NCI-H2196 treated with DMSO at 0.1 percent for 48 hours (cell line): ENCODE results near the gene CALML5.
A peak's percentile ranks its signal among the peaks of the same experiment; 100 is the strongest.

ENCODE experiments used
- DNase-seq: peaks from one replicate; lab custom pipeline; 2025; ENCODE audit not compliant: unreplicated experiment; lab: John Stamatoyannopoulos, UW

Gene CALML5

GRCh38 chr10:5517546-5517945 is 18.2 kb upstream of the CALML5 start:
- DNase-seq = no peak

- DNase-seq = no peak
These were observed 16.8 kb upstream of the CALML5 start for GRCh38 chr10:5515948-5516761.

DNA sequence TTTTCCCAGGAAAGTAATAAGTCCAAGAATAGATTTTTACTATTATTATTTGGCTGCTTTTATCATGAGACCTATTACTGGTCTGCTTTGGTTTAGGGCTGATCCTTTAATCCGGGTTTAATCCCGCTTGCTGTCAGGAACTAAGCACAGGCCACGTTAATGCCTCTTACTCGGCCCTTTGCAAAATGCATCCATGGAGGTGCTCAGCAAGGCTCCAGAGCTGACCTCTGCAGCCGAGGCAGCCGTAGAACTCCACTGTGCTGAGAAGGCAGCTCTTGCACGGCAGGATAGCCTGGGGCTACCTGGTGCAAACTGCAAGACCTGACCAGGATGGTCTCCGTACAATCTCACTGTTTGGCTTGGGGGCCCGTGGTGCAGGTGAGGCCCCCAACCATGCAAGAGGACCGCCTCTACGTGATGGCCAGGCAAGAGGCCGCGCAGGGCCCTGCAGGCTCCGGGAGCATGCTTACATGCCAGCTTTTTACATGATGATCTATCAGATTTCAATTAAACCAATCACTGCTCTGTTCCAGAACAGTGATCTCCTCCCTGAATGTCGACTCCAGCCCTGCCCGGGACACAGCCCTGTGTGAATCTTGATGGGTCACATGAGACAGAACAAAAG is 15.0 kb upstream of the CALML5 start:
- no peak for DNase-seq

DNA sequence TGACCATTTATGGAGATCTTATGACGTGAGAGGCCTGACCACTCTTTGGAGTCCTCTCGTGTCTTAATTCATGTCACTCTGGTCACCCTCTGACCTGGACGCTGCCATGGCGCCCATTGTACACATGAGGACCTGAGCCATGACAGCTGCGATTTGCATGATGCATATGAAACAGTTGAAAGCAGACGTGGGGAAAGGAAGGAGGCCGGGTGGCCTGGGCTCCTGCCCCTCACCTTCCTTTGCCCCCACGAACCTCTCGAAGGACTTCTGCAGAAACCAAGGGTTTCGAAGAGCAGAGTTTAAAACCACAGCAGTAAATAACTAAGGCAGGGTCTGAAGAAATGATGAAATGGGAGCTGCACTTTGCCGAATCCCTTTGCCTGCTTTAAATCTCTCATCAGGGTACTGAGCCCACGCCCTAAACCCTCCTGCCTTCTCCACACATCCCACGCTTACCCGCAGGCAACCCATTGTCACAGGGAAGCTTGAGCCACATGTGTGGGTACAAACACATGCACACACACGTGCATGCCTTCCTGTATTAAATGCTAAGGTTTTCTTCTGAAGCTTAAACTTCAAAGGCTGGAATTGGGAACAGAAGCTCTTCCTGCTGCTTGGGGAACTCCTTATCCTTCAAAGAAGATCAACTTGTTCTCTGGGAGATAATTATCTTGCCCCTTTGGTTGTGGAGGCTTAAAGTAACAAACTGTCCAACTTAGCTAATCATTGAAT is 13.7 kb upstream of the CALML5 start:
- DNase-seq = no peak

DNA sequence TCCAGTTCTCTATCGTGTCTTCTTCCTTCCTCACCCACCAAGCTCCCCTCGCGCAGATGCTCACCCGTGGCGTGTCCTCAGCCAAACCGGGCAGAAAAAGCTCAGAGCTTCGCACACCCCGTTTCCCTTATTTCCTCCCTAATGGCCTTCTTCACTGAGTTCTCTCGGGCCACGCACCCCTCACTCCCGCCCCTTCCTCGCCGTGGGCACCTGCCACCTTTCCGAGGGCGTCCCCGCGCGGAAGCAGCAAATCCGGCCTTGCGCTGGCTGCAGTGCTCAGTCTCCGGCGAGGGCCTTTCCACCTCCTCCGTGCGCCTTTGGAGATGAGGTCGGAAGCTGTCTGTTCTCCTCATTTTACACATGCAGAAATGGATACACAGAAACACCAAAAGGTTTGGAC is 13.0 kb upstream of the CALML5 start:
- DNase-seq = no peak

GRCh38 chr10:5511885-5512280 is 12.5 kb upstream of the CALML5 start:
- no peak for DNase-seq

- DNase-seq = no peak
These were observed 12.0 kb upstream of the CALML5 start for GRCh38 chr10:5511231-5511884.

- DNase-seq = no peak
These were observed 11.1 kb upstream of the CALML5 start for GRCh38 chr10:5510281-5511072.

DNA sequence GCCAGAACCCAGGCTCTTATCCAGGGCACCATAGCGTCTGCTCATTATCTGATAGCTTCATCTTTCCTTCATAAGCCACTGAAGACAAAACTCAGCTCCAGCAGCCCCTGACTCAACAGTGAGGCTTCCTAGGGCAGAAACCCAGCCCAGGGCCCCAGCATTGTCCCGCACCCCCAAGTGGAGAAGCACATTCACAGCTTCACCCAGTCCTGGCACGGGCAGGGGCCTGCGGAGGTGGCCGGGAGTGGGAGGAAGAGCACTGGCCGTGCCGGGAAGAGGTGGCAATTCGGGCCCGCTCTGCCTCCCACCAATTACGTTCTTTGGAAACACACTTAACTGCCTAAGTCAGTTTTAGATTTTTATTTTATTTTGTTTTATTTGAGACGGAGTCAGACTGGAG is 10.3 kb upstream of the CALML5 start:
- no peak for DNase-seq

- no peak for DNase-seq
These were observed 9.9 kb upstream of the CALML5 start for GRCh38 chr10:5509236-5509635.

DNA sequence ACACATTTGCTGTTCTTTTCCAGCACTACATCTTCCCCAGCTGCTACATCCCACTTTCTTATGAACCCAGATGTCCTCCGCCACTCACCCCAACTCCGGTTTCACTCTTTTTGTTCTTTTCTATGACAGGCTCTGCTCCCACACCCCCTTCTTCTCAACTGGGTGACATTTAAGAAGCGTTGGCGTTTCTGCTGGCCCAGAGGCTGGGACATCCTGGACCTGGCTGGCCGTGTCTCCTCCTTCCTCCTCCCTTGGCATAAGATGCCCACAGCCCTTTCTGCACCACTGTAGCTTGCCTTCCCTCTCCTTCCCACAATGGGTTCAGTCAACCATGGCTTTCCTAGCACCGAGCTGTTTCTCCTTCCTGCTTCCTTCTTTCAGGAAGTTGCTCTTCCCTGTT is 9.4 kb upstream of the CALML5 start:
- no peak for DNase-seq

- DNase-seq = no peak
These were observed 8.8 kb upstream of the CALML5 start for GRCh38 chr10:5508161-5508604.

- DNase-seq = no peak
These were observed 8.3 kb upstream of the CALML5 start for GRCh38 chr10:5507649-5508131.

DNA sequence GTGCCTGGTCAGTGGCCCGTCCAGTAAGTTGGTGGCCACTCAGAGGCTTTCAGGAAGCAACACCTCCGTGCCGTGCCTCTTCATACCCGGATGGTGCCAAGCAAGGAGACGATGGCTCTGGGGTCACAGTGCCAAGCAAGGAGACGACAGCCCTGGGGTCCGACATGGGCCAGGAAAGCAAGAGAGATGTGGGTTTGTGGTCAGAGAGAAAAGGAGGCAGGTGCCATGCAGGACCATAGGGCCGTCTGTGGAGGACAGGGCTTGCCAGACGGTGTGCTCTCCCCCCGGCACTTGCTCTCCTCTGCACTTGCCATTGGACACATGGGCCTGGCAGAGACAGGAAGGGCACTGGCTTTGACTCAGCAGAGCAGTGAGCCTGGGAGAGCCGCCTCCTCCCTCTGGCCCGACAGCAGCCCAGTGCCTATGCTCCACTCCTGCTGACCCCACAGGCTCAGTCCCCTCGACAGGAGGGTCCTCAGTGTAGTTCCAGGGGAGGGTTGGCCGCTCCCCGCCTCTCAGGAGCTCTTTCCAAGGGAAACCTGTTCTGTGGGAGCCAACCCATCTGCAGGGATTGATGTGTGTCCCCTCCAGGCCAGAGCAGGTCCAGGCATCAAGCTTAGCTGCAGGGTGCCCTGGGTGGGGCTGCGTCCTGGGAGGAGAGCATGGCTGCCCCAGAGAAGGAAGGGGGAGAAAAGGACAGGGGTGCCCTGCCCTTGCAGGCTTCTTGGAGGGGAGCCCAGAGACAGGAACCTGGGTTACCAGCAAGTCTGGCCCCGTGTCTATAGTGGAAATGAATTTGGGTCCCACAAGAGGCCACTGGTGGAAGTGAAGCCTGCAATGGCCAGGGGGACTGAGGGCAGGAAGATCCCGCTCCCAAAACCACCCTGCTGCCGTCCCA is 7.6 kb upstream of the CALML5 start:
- DNase-seq = no peak

- no peak for DNase-seq
These were observed 6.9 kb upstream of the CALML5 start for GRCh38 chr10:5506246-5506645.

DNA sequence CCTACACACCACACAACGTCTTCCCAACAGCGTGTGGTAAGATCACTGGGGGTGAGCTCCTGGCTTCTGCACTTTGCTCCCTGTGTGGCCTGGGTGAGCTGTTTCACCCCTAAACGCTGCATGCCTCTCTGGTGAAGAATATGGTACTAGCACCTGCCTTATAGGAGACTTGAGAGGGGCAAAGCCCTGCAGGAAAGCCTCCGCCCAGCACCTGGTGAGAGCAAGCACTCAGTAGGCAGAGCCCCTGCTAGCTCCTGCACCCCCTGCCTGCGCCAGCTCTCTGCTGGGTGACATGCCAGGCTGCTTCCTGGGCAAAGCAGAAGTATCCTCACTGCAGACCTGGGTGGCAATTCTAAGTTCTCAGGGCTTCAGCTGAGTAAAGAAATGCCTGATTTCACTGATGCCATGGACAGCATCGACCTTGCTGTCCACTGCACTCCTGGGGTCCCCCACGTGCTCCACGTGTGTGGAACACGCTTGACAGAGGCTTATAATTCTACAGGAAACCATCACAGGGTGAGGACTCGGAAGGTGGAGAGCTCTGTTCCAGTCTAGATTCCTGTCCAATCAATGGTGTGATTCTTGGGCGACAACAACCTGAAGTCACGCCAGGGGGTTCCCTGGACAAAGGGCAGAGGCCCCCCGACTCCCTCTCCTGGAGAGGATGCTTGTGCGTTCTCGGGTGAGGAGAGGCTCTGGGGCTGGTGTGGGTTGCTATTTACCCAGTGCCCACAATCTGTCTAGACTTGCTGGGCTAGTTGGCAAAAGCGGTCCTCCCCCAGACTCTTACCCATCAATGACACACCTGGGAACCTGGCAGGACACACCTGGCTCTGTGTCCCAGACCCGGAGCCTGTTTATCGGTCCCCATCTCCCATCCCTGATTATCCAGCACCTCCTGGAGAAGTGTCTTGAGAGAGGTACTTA is 5.0 kb upstream of the CALML5 start:
- no peak for DNase-seq

GRCh38 chr10:5503477-5503835 is 4.1 kb upstream of the CALML5 start:
- peak; percentile 13 for DNase-seq
